WERI-Rb-1 (cell line): Measurements from ENCODE around the gene CD9.

Source experiments
- DNase-seq: peaks from one replicate; pipeline ENCODE4 v3.0.0-alpha.2; 2020
- H3K27ac ChIP-seq: fragments of 250-450 bp; sonication (Bioruptor Pico); 2 replicates; pipeline ENCODE4 v1.5.1; 2020; ENCODE audit warnings: mild to moderate bottlenecking, moderate library complexity
- H3K27me3 ChIP-seq: fragments of 250-450 bp; sonication (Bioruptor Pico); 2 replicates; pipeline ENCODE4 v1.5.1; 2021; ENCODE audit warnings: mild to moderate bottlenecking, low read depth, moderate library complexity; ENCODE audit not compliant: insufficient read depth, severe bottlenecking
- H3K36me3 ChIP-seq: fragments of 250-450 bp; sonication (Bioruptor Pico); 2 replicates; pipeline ENCODE4 v1.5.1; 2020; ENCODE audit warnings: mild to moderate bottlenecking, moderate library complexity
- H3K4me3 ChIP-seq: 2 replicates; pipeline ENCODE4 v1.5.1; 2011; ENCODE audit warnings: low read depth, mild to moderate bottlenecking, control low read depth, low read length
- H3K9me3 ChIP-seq: fragments of 250-450 bp; sonication (Bioruptor Pico); 2 replicates; pipeline ENCODE4 v1.5.1; 2021; ENCODE audit warnings: mild to moderate bottlenecking, moderate library complexity; ENCODE audit not compliant: severe bottlenecking
- CTCF ChIP-seq: IDR thresholded peaks from 2 replicates; pipeline ENCODE4 v1.5.1; 2011; ENCODE audit warnings: low read depth, mild to moderate bottlenecking, control low read depth, inconsistent platforms, low read length

CD9 gene

GRCh38 chr12:6235906-6236640, 35.9 kb downstream of the CD9 start:
- no peak overlapping the region for H3K27ac ChIP-seq
- no peak for TF ChIP-seq CTCF
- H3K4me3 ChIP-seq: no peak overlapping the region
- H3K27me3 ChIP-seq: no peaks in the 10 kb centered on the region
- H3K9me3 ChIP-seq: no peaks in the 10 kb centered on the region
- DNase-seq: no peak
- no peaks in the 10 kb centered on the region for H3K36me3 ChIP-seq

- no peak for TF ChIP-seq CTCF
- Histone ChIP-seq H3K9me3 (no peaks in the 10 kb centered on the region), H3K4me3 (no peak overlapping the region), H3K27ac (no peak overlapping the region), H3K36me3 (no peaks in the 10 kb centered on the region), H3K27me3 (no peaks in the 10 kb centered on the region)
- no peak for DNase-seq
Observed at GRCh38 chr12:6236641-6236940, 36.4 kb downstream of the CD9 start.

- DNase-seq: no peak
- Histone ChIP-seq H3K27ac (no peak overlapping the region), H3K4me3 (no peak overlapping the region), H3K9me3 (no peaks in the 10 kb centered on the region), H3K36me3 (no peaks in the 10 kb centered on the region), H3K27me3 (no peaks in the 10 kb centered on the region)
- no peak for TF ChIP-seq CTCF
Observed at GRCh38 chr12:6237830-6238229, 37.6 kb downstream of the CD9 start.

- Histone ChIP-seq H3K36me3 (no peaks in the 10 kb centered on the region), H3K27me3 (no peaks in the 10 kb centered on the region), H3K9me3 (no peaks in the 10 kb centered on the region), H3K27ac (no peak overlapping the region), H3K4me3 (no peak overlapping the region)
- DNase-seq: no peak
- TF ChIP-seq CTCF: no peak
Observed at GRCh38 chr12:6238875-6239274, 38.7 kb downstream of the CD9 start.

- H3K4me3 ChIP-seq: no peak overlapping the region
- H3K27me3 ChIP-seq: no peaks in the 10 kb centered on the region
- no peaks in the 10 kb centered on the region for H3K36me3 ChIP-seq
- DNase-seq: no peak
- peaks cover 2% of the 10 kb centered on the region for H3K9me3 ChIP-seq
- no peak overlapping the region for H3K27ac ChIP-seq
- TF ChIP-seq CTCF: no peak
Observed at GRCh38 chr12:6241495-6241894, 41.3 kb downstream of the CD9 start.

GRCh38 chr12:6249580-6249979, 49.4 kb downstream of the CD9 start:
- H3K4me3 ChIP-seq: no peak overlapping the region
- H3K9me3 ChIP-seq: peaks cover 2% of the 10 kb centered on the region
- DNase-seq: peak; percentile 18
- H3K36me3 ChIP-seq: no peaks in the 10 kb centered on the region
- H3K27me3 ChIP-seq: no peaks in the 10 kb centered on the region
- H3K27ac ChIP-seq: peak overlapping the region; percentile 14
- TF ChIP-seq CTCF: no peak
